Right lung (tissue), 5 donors: Measurements from ENCODE around the gene HOXA10. TPM values are rescaled to one million over a fixed set of nuclear protein-coding genes. Genes with fewer than 3 reads are reported as not detected.

ENCODE experiments used
- DNase-seq, 2 donors: peaks; one replicate each; pipeline ENCODE4 v3.0.0-alpha.2; 2013
- polyA plus RNA-seq, 5 donors: library from polyadenylated mRNA; unstranded; fragments of 120-200 nt; gene quantifications; one replicate each; pipeline versions ENCODE4 v1.2.1 to v1.2.3, GENCODE V29; 2013; ENCODE audit warnings: inconsistent platforms in 1 of 5, low replicate concordance in 1 of 5; ENCODE audit not compliant: insufficient read length in 5 of 5, insufficient read depth in 1 of 5

HOXA10 gene
- polyA plus RNA-seq, 5 donors, result 0.12 to 1.4 (median 0.94) TPM; not detected in 2

DNA sequence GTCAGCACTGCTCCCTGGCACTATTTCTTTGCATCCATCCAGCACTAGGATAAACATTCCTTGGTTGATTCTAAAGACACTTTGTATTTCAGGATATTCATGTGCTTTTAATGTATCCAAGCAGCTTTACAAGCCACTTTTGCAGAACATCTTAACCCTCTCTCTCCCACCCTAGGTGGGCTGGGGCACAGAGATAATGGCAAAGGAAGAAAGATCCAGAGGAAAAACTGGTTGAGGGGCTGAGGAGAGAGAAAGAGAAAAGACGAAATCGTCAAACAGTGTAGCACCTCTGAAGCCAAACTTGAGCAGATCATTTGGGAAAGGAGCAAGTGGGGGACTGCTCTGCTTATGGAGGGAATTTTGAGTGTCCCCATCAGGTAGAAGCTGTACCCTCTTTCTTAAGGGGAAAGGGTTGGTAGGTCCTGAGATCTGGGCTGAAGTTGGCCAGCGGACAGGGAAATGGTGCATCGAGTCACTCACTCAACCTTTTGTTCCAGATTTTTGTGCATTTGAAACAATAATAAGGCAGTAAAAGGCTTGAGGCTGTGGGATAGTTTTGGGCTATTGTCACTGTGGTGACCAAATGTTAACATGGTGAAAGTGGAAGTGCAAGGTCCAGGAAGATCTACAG is 30.0 kb upstream of the HOXA10 start:
- no peak for DNase-seq

GRCh38 chr7:27203365-27203953 is 29.3 kb upstream of the HOXA10 start:
- DNase-seq, result no peak

- DNase-seq, result no peak
Observed at GRCh38 chr7:27202862-27203134, 28.7 kb upstream of the HOXA10 start.

DNA sequence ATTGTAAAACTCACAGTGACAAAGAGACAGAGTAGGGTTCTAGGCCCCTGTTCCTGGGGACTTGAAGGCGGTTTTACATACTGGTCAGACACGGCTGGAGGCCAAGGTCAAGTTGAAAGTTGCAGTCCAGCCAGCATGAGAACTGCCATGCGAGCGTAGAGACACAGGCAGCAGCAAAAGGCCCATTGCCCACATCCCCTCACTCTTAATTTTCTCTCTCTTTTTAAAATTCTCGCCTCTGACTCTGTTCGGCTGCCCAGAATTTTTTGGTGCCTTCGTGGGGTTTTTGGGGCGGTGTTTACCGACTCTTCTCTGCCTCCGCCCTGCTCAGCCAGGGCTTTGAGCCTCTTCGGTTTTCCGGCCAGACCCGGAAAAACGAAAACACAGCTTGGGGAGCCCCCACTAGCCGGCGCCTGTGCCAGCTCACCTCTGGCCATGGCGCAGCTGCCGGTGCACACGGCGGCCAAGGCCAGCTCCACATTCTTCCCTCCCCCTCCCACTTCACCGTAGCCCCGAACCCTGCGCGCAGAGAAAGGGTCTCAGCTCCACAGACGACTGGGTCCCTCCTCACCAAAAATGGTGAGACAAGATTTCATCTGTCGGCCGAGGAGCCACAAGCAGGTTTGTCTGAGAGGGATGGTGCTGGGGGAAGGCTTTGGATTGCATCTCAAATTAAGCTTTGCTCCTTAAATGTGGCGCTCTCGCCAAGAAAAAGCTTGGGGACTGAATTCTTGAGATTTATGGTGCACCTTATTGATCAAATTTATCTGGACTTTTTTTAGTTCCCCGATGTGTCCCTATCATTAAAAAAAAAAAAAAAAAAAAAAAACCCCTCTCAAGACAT is 28.1 kb upstream of the HOXA10 start:
- DNase-seq, result no peak

DNA sequence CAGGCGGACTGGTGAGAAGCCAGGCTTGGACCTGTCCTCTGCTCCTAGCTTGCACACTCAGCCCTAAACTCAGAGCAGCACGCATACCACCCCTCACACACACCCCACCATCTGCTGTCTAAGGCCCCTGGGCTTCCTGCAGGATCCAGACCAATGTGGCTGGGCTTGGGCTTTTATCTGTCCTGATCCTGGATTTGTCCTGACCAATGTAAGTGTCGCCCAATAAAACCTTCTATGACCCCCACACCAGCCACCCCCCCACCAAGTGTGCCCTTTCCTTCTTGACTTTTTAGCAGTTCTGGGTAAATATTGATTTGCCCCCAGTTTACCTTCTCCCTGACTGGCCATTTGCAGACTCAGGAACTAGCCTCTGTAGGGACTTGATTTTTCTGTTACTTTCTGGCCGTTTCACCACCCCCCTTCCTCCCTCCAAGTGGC is 27.5 kb upstream of the HOXA10 start:
- DNase-seq, result no peak

DNA sequence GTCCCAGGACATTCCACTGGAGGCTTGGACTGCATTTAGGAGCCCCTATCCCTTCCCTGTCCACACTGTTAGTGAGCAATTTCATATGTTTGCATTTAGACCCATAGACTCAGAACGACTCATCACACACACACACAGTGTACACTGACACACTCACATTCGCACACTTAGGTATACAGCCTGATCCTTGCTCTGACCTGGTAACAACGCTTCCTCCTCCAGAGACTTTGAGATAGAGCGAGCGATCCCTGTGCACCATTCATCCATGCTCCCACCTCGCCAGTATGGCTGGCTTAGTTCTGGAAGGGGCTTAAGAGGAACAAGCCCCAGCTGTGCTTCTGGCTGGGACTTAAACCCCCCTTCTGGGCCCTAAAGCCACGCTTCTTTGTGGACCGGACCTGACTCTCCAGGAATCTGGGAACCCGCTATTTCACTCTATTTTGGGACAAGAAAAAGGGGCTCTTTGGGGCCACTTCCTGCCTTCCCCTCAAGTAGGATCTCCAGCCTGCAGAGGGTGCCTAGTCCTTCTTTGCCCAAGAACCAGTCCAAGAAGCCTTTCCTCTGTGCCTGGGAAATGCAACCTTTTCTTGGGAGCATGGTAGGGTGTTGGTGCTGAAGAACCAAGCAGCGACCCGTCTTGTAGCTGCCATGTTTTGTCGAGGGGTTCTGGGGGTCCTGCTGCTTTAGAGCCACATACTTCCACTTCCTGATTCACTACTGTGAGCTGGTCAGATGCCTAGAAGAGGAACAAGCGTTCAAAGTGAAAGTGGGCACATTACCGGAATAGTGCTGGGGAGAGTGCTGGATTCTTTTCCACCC is 26.9 kb upstream of the HOXA10 start:
- DNase-seq, result no peak

- DNase-seq, result no peak
Observed at GRCh38 chr7:27199849-27200760, 26.0 kb upstream of the HOXA10 start, which contains the start of gene HOXA13. Gene HOXA13 (minus strand): TSS chr7:27200091. CDS start chr7:27200077, 14 bp downstream.

DNA sequence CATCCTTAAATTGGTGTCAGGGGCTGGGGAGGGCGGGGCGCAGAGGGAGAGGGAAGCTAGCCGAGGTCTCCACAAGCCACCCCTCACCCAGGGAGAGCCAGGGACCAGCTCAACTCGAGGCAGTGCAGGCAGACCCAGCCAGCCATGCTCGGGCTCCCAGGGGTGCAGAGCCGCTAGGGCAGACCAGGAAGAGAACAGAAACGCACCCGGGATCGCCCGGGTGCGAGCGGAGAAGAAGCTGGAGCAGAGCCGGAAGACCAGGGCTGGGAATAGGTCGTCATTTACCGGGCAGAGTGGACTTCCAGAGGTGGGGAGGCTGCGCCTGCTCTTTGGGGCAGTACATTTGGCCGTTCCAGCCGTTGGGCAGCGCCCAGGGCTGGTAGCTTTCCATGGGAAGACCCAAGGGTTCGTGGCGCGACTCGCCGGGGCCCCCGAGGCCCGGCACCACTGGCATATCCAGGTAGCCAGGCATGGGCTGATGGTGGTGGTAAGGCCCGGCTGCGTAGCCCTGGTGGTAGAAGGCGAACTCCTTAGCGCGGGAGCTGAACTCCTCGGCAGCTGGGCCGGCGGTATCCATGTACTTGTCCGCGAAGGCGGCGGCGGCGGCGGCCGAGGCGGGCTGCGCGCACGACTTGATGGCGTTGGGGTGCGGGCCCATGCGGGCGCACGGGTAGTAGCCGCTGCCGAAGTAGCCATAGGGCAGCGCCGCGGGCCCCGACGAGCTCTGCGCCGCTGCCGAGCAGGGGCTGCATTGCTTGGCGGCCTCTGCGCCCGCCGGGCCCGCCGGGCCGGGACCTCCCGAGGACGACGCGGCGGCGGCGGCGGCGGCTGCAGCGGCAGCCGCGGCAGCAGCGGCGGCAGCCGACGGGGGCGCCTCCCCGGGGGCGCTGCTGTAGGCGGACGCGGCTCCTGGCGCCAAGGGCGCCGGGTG is 25.0 kb upstream of the HOXA10 start:
- no peak for DNase-seq

DNA sequence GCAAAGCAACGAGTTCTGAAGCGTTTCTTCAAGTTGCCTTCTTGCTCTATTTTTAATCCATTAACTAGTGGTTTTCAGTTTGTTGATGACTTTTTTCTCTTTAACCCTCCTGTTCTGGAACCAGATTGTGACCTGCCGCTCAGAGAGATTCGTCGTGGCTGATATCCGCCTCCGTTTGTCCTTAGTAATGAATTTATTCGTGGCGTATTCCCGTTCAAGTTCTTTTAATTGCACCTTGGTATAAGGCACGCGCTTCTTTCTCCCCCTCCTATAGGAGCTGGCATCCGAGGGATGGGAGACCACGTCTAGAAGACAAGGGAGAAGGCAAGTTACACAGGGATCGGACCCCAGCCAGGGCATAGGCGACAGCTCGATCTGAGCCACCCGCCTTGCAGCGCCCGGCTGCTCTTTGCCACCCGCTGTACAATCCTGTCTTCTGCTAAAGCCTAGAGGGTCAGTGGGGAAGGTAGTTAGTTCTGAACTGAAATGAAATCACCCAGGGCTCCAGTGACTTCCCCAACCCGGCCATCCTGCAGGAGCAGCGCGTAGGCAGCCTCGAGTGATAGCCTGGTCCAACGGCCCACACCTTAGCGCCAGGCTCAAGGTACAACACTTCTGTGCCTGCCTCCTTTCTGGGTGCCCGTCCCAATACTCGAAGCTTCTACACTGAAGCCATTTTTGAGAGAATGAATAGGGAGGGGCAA is 24.2 kb upstream of the HOXA10 start:
- no peak for DNase-seq

DNA sequence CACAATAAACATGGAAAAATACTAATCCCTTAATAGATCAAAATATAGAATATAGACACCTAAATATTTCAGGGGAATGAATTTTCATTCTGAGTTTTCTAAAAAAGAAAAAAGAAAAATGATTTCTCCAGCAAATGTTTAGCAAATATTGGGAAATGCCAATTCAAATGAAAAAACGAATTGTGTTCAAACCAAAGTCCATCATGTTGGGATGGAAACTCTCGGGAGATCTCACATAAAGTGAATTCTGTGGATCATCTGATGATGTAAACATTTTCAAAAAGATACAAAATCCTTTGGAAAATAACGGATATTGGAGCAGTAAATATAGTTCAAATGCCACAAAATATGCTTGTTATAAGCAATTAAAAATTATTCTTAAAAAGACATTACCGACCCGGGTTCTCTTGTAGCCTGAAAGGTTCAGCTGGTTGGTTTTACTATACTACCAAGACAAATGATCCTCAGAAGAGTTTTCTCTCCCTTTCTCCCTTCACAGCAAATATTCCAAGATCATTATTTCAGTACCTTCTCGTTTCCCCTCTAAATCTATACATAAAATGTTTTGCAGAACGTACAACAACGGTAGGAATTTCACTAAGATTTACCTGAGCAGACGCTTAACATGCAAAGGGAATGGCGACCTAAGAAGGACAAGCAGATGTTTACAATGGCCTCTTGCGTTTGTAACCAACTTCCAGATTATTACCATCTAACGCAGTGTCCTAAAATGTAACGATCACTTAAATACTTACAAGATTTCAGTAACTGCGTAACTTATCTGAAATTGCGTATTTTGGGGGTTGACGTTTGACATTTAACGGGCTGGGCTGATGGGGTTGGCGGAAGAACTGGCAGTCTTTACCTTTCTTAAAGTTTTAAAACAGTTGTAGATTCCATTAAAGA is 23.3 kb upstream of the HOXA10 start:
- DNase-seq, result no peak

GRCh38 chr7:27196287-27196767 is 22.2 kb upstream of the HOXA10 start:
- DNase-seq, result peak; percentile 59 to 76

- DNase-seq, result no peak
Observed at GRCh38 chr7:27194686-27195379, 20.7 kb upstream of the HOXA10 start.

GRCh38 chr7:27194002-27194352 is 19.9 kb upstream of the HOXA10 start:
- no peak for DNase-seq

- no peak for DNase-seq
Observed at GRCh38 chr7:27193335-27194001, 19.3 kb upstream of the HOXA10 start.

DNA sequence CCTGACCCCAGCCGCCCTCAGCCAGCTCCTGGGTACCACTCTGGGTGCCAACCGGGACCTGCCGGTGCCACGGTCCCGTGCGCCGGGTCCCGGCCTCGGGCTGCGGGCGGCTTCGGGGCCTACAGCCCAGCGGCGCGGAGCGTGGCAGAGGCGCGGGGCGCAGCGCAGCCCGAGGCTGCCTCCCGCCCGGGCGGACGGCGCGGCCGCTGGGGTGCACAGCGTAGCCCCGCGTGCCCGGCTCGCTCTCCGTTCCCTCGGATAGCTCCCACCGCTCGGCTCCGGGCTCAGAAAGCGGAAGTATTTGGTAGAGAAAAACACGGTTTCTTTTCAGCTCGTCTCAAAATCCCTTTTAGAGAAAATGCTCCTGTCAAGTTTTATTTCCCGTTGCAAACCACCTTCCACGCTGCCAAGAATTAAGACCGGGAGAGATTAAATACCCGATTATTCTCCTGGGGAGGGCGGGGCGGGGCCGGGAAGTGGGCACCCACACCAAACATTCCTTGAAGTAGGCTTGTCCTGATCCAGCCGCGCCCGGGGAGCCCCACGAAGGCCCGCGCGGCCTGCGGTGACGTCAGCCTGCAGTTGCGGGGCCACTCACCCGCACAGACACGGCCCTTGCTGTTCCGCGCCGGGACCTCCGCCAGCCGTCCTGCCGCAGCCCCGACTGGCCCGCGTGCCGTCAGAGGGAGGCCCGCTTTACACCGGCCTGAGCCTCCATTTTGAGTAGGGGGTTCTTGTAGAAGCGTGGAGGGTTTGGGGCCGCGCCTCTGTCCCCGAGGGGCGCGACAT is 18.6 kb upstream of the HOXA10 start:
- no peak for DNase-seq
